Bone marrow (tissue), 2 donors: ENCODE results near the gene LYSMD4.

Experiments used
- DNase-seq, 2 donors: peaks; one replicate each; lab custom pipeline; 2025; lab: John Stamatoyannopoulos, UW

Gene LYSMD4

DNA sequence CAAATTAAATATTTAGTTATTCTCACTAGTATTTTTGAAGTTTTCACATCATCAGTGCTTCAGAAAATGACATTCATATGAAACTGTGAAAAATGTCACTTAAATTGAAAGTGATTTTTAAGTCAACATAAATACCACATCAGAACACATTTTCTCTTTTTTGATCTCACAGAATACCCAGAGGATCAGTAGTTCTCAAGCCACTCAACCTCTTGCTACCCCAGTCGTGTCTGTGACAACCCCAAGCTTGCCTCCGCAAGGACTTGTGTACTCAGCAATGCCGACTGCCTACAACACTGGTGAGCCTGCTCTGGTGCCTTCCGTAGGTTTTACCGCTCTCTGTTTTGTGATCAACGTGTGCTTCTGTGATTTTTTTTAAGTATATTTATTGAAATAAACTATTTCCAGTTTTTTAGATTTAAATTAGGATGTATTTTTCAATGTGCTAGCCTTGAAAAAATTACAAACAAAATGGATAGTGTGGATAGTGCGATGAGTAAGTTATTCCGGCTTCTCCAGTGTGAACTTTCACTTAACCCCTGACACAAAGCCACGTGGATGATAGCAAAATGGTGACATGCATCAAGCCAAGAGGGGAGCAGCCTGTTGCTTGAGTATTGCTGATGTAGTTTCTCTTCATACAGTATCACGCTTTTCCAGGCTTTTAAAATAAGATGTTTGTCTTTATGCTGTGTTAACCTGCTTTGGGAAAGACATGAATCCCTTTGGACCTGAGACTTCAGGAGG is 26.5 kb downstream of the LYSMD4 start:
- no peak for DNase-seq

DNA sequence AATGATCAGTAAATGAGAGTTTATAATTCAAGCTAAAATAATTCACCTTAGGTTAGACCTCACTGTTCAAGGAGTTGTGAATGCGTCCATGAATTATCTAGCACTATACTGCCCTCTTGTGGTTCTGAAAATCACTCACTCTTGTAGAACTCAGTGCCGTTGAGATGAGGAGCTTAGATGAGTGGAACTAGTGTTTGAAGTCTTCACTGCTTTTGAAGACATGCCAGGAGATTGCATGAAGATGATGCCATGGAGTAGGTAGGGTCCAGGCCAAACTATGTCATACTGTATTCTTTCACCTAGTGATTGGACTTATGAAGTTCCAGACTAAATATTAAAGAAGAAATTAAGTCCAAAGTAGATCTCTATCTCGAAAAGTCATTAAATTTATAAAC is 28.8 kb downstream of the LYSMD4 start:
- DNase-seq: peak in 1 of 2 donors; percentile 78

DNA sequence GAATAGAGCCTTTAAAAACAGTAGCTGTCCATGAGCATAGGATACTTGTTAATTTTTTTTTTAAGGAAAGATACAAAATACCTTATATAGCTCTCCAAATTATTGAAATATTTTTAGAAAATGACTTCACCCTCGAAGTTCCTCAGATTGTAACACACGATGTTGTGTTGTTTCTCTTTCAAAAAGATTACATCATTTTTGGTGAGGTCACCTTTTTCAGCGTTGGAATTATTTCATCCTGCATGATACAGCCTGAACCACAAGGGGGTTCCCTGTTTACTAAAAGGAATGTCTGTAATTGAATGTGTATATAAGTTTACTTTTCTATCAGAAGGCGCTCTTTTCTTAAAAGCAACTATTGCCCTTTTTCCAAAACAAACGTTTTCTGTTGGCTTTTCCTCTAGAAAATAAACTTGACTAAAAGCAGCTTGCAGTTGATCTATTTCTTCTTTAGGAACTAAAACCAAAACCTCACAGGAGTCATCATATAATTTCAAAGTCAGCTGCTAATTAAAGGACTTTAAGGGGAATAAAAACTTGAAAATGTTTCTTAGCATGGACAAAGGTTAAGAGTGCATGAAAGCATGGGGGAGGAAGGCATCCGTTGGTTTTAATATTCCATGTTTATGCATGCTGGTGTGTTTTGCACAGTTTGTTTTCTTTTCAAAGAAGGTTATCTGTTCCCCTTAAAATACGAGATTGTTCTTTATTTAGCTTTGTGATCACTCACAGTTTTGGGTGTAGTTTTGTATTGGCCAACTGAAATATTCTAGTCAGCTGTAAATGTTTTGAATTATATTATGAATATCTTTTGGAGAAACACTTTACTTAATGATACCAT is 29.4 kb downstream of the LYSMD4 start:
- DNase-seq: peak in 1 of 2 donors; percentile 76

DNA sequence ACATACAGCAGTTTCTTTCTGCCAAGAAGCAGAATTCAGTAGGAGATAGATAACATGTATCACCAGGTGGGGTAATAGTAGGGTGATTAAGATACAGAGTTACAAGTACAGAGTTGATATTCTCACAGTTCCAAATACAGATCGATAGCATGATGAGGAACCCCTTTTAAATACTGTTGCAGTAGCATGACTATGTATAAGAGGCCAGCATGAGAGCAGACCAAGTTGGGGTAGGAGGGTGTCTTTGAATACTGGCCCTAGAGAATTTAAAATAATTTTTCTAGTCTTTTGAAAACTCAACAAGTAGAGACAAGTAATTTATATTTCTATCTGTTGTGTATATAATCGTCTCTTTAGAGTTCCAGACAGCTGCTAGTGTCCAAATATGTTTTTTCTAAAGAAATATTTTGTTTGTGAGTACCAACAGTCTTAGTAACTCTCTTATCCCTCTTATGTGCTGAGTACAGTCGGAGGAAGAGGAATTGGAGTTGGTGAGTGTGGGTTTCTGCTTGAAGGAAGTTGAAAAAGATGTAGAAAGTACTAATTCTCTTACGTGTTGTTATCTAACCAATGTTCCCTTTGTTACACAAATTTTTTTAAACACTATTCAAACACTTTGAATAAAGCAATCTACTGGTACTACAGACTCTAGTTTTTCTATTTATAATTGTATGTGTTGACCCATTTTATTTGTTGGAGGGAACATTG is 30.2 kb downstream of the LYSMD4 start:
- peak in 1 of 2 donors; percentile 72 for DNase-seq

DNA sequence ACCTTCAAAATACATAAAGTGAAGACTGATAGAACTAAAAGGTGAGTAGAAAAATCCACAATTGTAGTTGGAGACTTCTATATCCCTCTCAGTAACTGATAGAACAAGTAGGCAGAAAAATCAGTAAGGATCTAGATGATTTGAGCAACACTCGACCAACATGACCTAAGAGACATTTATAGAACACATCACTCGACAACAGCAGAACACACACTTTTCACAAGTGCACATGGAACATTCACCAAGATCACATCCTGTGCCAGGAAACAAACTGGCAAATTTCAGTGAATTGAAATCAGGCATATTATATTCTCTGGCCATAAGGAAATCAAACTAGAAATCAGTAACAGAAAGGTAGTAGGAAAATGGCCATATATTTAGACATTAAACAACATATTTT is 37.1 kb downstream of the LYSMD4 start:
- DNase-seq: no peak

DNA sequence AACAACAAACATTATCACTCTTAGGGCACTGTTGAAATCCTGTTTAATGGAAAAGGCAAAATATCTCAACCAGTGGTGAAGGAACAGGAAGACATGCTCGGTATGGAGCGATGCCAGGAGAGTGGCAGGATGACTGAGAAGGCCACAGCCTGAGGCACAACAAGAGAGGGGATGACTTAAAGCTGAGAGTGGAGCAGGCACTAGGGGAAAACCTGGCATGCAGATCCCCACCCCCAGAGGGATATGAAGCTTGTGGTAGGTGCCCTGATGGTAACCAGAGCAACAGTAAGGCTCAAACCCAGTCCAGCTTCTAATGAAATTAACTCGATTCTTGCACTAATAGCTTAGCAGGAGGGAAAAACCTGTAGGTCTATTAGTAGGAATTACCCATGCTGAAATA is 40.4 kb downstream of the LYSMD4 start:
- DNase-seq: no peak

DNA sequence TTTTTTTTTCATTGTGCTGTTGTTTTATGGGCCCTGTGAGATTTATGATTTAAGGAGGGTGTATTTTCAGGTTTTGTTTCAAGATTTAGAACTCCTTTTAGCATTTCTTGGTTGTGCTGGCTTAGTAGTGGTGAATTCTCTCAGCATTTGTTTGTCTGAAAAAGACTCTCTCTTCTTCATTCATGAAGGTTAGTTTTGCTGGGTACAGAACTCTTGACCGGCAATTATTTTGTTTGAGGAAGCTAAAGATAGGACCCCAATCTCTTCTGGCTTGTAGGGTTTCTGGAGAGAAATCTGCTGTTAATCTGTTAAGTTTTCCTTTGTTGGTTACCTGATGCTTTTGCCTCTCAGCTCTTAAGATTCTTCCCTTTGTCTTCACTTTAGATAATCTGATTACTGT is 46.9 kb downstream of the LYSMD4 start:
- no peak for DNase-seq

DNA sequence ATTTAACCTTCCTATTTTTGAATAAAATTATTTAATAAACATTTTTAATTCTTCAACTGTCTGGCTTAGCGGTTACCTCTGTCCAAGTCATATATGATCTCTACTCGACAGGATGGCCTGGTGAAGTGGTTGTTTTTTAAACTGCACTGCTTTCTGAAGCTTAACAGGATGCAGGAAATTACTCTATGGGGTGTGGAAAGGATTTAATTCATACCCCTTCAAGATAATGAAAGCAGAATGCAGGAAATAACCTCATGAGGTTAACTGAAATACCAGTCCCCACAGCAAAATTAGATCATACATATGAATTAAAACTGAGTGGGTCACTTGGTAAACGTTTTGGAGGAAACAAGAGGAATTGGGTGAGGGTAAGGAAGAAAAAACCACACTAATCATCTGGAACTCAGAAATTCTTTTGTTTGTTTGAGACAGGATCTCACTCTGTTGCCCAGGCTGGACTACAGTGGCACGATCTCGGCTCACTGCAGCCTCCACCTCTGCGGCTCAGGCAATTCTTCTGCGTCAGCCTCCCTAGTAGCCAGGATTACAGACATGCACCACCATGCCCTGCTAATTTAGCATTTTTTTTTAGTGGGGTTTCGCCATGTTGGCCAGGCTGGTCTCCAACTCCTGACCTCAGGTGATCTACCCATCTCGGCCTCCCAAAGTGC is 50.1 kb downstream of the LYSMD4 start:
- DNase-seq: peak in 1 of 2 donors; percentile 6

DNA sequence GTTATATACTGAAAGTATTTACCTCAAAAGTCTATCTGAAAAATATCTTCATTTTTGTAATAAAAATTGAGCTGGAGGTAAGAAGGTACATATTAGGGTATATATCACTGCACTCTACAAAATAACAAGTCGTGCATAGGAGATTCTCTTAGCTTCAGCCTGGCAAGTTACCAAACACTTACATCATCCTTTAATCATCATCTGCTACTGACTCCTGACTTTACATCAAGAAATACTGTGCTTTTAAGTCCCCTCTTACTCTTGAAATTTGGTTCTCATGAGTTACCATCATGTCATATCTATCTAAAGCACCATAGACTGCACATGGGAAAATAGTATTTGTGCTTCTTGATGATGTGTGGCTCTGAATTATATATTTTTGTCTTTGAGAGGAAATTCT is 50.8 kb downstream of the LYSMD4 start:
- DNase-seq: peak in 1 of 2 donors; percentile 33

DNA sequence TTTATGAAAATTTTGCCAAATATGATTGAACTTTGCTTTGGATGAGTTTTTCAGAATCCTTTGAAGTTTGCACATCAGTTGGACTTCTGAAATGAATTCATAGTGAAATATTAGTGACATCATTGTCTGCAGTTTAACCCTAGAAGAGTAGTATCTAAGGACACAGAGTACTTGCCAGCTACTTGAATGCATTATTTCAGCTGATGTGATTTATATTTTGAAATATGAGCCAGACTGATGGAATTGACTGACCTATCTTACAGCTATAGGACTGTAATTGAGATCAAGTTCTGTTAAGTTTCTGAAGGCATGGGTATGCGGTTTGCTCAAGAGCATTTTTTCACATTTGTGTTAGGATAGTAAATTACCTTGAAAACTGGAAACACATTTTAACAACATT is 51.2 kb downstream of the LYSMD4 start:
- DNase-seq: no peak

DNA sequence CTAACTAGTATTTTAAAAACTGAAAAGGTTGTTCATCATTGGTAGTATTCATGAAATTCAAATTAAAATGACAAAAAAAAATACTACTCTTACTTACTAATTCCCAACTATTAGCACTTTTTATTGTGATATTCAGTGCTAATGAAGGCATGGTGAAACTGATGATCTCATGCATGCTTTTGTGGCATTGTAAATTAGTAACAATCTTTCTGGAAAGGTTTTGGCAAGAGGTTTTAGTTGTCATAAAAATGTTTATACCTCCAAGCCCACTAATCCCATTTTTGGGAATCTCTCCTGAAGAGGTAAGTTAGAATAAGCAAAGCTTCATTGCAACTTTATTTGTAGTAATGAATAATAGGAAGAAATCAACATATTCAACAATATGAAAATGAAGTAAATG is 53.0 kb downstream of the LYSMD4 start:
- no peak for DNase-seq

DNA sequence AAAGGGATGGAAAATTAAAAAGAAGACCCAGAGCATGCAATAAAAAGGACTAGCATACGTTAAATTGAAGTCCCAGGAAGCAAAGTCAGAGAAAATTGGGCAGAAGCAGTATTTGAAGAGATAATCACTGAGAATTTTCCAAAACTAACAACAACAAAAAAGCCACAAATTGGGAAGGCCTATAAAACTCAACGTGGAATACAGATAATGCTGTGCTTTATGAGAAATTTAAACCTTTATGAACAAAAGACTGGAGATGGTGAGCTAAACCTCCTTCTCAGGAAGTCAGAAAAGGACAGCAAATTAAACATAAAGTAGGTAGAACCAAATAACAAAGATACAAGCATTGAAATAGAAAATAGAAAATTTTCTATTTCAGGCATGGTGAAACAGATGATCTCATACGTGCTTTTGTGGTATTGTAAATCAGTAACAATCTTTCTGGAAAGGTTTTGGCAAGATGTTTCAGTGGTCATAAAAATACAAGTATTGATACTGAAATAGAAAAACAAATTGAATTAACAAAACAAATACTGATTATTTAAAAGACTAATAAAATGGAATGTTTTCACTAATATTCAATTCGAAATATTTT is 55.6 kb downstream of the LYSMD4 start:
- no peak for DNase-seq
